Transverse colon (tissue), 4 donors: Measurements from ENCODE around the gene CDPF1.

Source experiments
- CTCF ChIP-seq, 5 experiments: fragments of 200-600 bp in 3 of 5; fragments of 450-650 bp in 2 of 5; sonication (generic) in 3 of 5; IDR thresholded peaks; 1 replicate in 2 of 5; 2 replicates in 3 of 5; pipeline ENCODE4 v1.5.1; 2016 to 2017; ENCODE audit warnings: antibody characterized with exemption in 5 of 5, inconsistent platforms in 3 of 5, mild to moderate bottlenecking in 2 of 5, moderate library complexity in 1 of 5
- EP300 ChIP-seq: sonication (generic); formaldehyde crosslinking; IDR thresholded peaks from one replicate; pipeline ENCODE4 v1.6.1; 2017; ENCODE audit warnings: antibody characterized with exemption, low read depth
- POLR2A ChIP-seq: fragments of 450-650 bp; IDR thresholded peaks from one replicate; pipeline ENCODE4 v1.6.1; 2016; ENCODE audit warnings: antibody characterized with exemption, mild to moderate bottlenecking, moderate library complexity
- POLR2AphosphoS5 ChIP-seq, 3 donors: sonication (generic); formaldehyde crosslinking; IDR thresholded peaks; one replicate each; pipeline ENCODE4 v1.6.1; 2016; ENCODE audit warnings: antibody characterized with exemption in 3 of 3

GRCh38 chr22:46224898-46225290, 25.2 kb downstream of the CDPF1 start:
- TF ChIP-seq CTCF (IDR thresholded peaks at IDR 0.05) (no peak), POLR2A (no peak), POLR2AphosphoS5 (IDR thresholded peaks at IDR 0.05) (no peak), EP300 (no peak)
